Vagina (tissue), 2 donors: ENCODE results near the gene SMARCA4. TPM values are rescaled to one million over a fixed set of nuclear protein-coding genes. Genes with fewer than 3 reads are reported as not detected.
"Not testable (repeated sequence)": the region's sequence is repeated elsewhere in the genome, so short reads cannot be mapped to it uniquely, and the experiment has no call there.

Source experiments
- DNase-seq, 2 donors: peaks; one replicate each; pipeline ENCODE4 v3.0.0-alpha.2; 2017; ENCODE audit errors: extremely low spot score in 2 of 2
- H3K27ac ChIP-seq: fragments of 200-600 bp; sonication (generic); one replicate; pipeline ENCODE4 v1.5.1; 2019
- H3K27me3 ChIP-seq: fragments of 200-600 bp; sonication (generic); one replicate; pipeline ENCODE4 v1.5.1; 2019
- H3K36me3 ChIP-seq, 2 donors: fragments of 200-600 bp; sonication (generic); one replicate each; pipeline ENCODE4 v1.5.1; 2017 to 2019
- H3K4me1 ChIP-seq: fragments of 200-600 bp; sonication (generic); one replicate; pipeline ENCODE4 v1.5.1; 2019
- H3K4me3 ChIP-seq, 2 donors: fragments of 200-600 bp; sonication (generic); 1 replicate in 1 of 2; 2 replicates in 1 of 2; pipeline ENCODE4 v1.5.1; 2016 to 2019
- H3K9me3 ChIP-seq: fragments of 200-600 bp; sonication (generic); one replicate; pipeline ENCODE4 v1.5.1; 2019
- POLR2A ChIP-seq, 2 donors: fragments of 450-650 bp; IDR thresholded peaks; one replicate each; pipeline ENCODE4 v1.6.1; 2017; ENCODE audit warnings: antibody characterized with exemption in 2 of 2, mild to moderate bottlenecking in 2 of 2, moderate library complexity in 2 of 2
- POLR2AphosphoS5 ChIP-seq, 2 donors: sonication (generic); formaldehyde crosslinking; IDR thresholded peaks; one replicate each; pipeline ENCODE4 v1.9.0; 2017; ENCODE audit warnings: antibody characterized with exemption in 2 of 2, mild to moderate bottlenecking in 2 of 2, low read depth in 1 of 2; ENCODE audit not compliant: insufficient read depth in 1 of 2
- intact Hi-C: fragments of 100-400 bp; cut with DNase I; formaldehyde crosslinking; loops from one replicate; pipeline ENCODE4 v1.15.1; 2023
- total RNA-seq: library from RNA; depleted of rRNA; stranded (reverse); fragments of >200 nt; gene quantifications from one replicate; pipeline ENCODE4 v1.2.3, GENCODE V29; 2016
- TF ChIP-seq, protein P1 (sequence below), 3 experiments: fragments of 450-650 bp in 2 of 3; fragments of 200-600 bp in 1 of 3; sonication (generic) in 1 of 3; IDR thresholded peaks; one replicate each; pipeline ENCODE4 v1.5.1; 2017 to 2019; ENCODE audit warnings: antibody characterized with exemption in 3 of 3, mild to moderate bottlenecking in 2 of 3, moderate library complexity in 2 of 3

Gene SMARCA4
- total RNA-seq, 1 donor from 2014 or later, result 90.4 TPM

- no peaks in the 10 kb centered on the region for H3K27me3 ChIP-seq
- H3K4me1 ChIP-seq, result peaks cover 24% of the 10 kb centered on the region
- H3K4me3 ChIP-seq, result peak within 1 kb of the TSS; percentile 71 to 73
- H3K27ac ChIP-seq, result peak within 1 kb of the TSS; percentile 93
- no peaks in the 10 kb centered on the region for H3K9me3 ChIP-seq
- peak; percentile 99 for DNase-seq
- TF ChIP-seq POLR2A (IDR thresholded peaks at IDR 0.05), result no peak
- peak; percentile 75 to 98 for TF ChIP-seq POLR2AphosphoS5 (IDR thresholded peaks at IDR 0.05; ENCODE audit: insufficient read depth in 1 of 2, low read depth in 1 of 2)
- peaks cover 0 to 3% of the 10 kb centered on the region in 2 donors for H3K36me3 ChIP-seq
- intact Hi-C loops, result loop anchor here (10.0 kb wide), 1 partner anchor 54 kb away; the partner anchor contains the start of gene CARM1
Observed at GRCh38 chr19:10928563-10929401, 32.0 kb upstream of the SMARCA4 start, which contains the start of the genes TIMM29 and YIPF2. Gene TIMM29 (plus strand): TSS chr19:10928811. CDS start chr19:10928823, 12 bp downstream. Gene YIPF2 (minus strand): TSS chr19:10928639. CDS start chr19:10928410, 229 bp downstream.

DNA sequence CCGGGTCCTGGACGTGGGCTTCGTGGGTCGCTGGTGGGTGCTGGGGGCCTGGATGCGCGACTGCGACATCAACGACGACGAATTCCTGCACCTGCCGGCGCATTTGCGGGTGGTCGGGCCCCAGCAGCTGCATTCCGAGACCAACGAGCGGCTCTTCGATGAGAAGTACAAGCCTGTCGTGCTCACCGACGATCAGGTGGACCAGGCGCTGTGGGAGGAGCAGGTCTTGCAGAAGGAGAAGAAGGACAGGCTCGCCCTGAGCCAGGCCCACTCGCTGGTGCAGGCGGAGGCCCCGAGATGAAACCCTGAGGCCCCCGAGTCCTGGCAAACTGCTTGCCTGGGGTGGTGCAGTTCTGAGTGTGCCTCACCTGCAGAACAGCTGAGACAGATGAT is 31.4 kb upstream of the SMARCA4 start:
- Histone ChIP-seq H3K27me3 (no peaks in the 10 kb centered on the region), H3K27ac (peak overlapping the region; percentile 93), H3K9me3 (no peaks in the 10 kb centered on the region), H3K4me3 (peak overlapping the region; percentile 71 to 73), H3K36me3 (no peaks in the 10 kb centered on the region), H3K4me1 (peaks cover 24% of the 10 kb centered on the region)
- TF ChIP-seq, protein P1, sequence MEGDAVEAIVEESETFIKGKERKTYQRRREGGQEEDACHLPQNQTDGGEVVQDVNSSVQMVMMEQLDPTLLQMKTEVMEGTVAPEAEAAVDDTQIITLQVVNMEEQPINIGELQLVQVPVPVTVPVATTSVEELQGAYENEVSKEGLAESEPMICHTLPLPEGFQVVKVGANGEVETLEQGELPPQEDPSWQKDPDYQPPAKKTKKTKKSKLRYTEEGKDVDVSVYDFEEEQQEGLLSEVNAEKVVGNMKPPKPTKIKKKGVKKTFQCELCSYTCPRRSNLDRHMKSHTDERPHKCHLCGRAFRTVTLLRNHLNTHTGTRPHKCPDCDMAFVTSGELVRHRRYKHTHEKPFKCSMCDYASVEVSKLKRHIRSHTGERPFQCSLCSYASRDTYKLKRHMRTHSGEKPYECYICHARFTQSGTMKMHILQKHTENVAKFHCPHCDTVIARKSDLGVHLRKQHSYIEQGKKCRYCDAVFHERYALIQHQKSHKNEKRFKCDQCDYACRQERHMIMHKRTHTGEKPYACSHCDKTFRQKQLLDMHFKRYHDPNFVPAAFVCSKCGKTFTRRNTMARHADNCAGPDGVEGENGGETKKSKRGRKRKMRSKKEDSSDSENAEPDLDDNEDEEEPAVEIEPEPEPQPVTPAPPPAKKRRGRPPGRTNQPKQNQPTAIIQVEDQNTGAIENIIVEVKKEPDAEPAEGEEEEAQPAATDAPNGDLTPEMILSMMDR (IDR thresholded peaks at IDR 0.05), result no peak
- TF ChIP-seq POLR2AphosphoS5 (IDR thresholded peaks at IDR 0.05; ENCODE audit: insufficient read depth in 1 of 2, low read depth in 1 of 2), result no peak
- DNase-seq, result no peak
- intact Hi-C loops, result loop anchor here (10.0 kb wide), 1 partner anchor 55 kb away; the partner anchor contains the start of gene CARM1

GRCh38 chr19:10935371-10936059 is 25.3 kb upstream of the SMARCA4 start:
- H3K36me3 ChIP-seq, result no peaks in the 10 kb centered on the region
- intact Hi-C loops, result loop anchor here (10.0 kb wide), 1 partner anchor 179 kb away; no protein-coding TSS in a partner anchor
- no peaks in the 10 kb centered on the region for H3K9me3 ChIP-seq
- no peak for DNase-seq
- H3K27me3 ChIP-seq, result no peaks in the 10 kb centered on the region
- no peak for TF ChIP-seq POLR2AphosphoS5 (IDR thresholded peaks at IDR 0.05; ENCODE audit: insufficient read depth in 1 of 2, low read depth in 1 of 2)
- TF ChIP-seq, protein P1 (IDR thresholded peaks at IDR 0.05), result no peak
- no peak for TF ChIP-seq POLR2A (IDR thresholded peaks at IDR 0.05)
- H3K4me1 ChIP-seq, result peaks cover 6% of the 10 kb centered on the region
- no peak overlapping the region for H3K4me3 ChIP-seq
- H3K27ac ChIP-seq, result no peak overlapping the region

- no peak overlapping the region for H3K27ac ChIP-seq
- H3K27me3 ChIP-seq, result no peaks in the 10 kb centered on the region
- H3K36me3 ChIP-seq, result no peaks in the 10 kb centered on the region
- TF ChIP-seq, protein P1 (IDR thresholded peaks at IDR 0.05), result peak; percentile 18 to 64 (median 53)
- TF ChIP-seq POLR2A (IDR thresholded peaks at IDR 0.05), result no peak
- TF ChIP-seq POLR2AphosphoS5 (IDR thresholded peaks at IDR 0.05; ENCODE audit: insufficient read depth in 1 of 2, low read depth in 1 of 2), result peak in 1 of 2 donors; percentile 17
- H3K9me3 ChIP-seq, result no peaks in the 10 kb centered on the region
- DNase-seq, result no peak
- H3K4me1 ChIP-seq, result peaks cover 8% of the 10 kb centered on the region
- no peak overlapping the region for H3K4me3 ChIP-seq
- intact Hi-C loops, result loop anchor here (10.0 kb wide), 1 partner anchor 178 kb away; no protein-coding TSS in a partner anchor
Observed at GRCh38 chr19:10936661-10937084, 24.2 kb upstream of the SMARCA4 start.

DNA sequence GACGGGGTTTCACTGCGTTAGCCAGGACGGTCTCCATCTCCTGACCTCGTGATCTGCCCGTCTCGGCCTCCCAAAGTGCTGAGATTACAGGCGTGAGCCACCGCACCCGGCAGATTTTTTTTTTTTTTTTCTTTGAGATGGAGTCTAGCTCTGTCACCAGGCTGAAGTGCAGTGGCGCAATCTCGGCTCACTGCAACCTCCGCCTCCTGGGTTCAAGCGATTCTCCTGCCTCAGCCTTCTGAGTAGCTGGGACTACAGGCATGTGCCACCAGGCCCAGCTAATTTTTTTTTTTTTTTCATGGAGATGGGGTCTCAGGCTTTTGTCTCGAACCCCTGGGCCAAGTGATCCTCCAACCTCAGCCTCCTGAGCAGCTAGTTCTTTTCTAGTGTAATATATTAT is 19.2 kb upstream of the SMARCA4 start:
- H3K27ac ChIP-seq, DNase-seq, H3K27me3 ChIP-seq, H3K36me3 ChIP-seq, intact Hi-C loops, H3K9me3 ChIP-seq, H3K4me3 ChIP-seq: not testable (repeated sequence)
- peaks cover 18% of the 10 kb centered on the region for H3K4me1 ChIP-seq

DNA sequence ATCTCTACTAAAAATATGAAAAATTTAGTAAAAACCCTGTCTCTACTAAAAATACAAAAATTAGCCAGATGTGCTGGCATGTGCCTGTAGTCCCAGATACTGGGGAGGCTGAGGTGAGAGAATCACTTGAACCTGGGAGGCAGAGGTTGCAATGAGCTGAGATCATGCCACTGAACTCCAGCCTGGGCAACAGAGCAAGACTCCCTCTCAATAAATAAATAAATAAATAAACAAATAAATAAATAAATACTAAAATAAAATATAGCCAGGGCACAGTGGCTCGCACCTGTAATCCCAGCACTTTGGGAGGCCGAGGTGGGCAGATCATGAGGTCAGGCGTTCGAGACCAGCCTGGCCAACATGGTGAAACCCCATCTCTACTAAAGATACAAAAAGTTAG is 17.4 kb upstream of the SMARCA4 start:
- peaks cover 12% of the 10 kb centered on the region for H3K4me1 ChIP-seq
- intact Hi-C loops, H3K9me3 ChIP-seq, H3K27ac ChIP-seq, H3K27me3 ChIP-seq, H3K4me3 ChIP-seq, H3K36me3 ChIP-seq, DNase-seq: not testable (repeated sequence)
